WERI-Rb-1 (cell line): ENCODE measurements around the gene ABHD17A.
A peak's percentile ranks its signal among the peaks of the same experiment; 100 is the strongest.

ENCODE experiments used
- DNase-seq: peaks from one replicate; pipeline ENCODE4 v3.0.0-alpha.2; 2020
- H3K27ac ChIP-seq: fragments of 250-450 bp; sonication (Bioruptor Pico); 2 replicates; pipeline ENCODE4 v1.5.1; 2020; ENCODE audit warnings: mild to moderate bottlenecking, moderate library complexity
- H3K27me3 ChIP-seq: fragments of 250-450 bp; sonication (Bioruptor Pico); 2 replicates; pipeline ENCODE4 v1.5.1; 2021; ENCODE audit warnings: mild to moderate bottlenecking, low read depth, moderate library complexity; ENCODE audit not compliant: insufficient read depth, severe bottlenecking
- H3K36me3 ChIP-seq: fragments of 250-450 bp; sonication (Bioruptor Pico); 2 replicates; pipeline ENCODE4 v1.5.1; 2020; ENCODE audit warnings: mild to moderate bottlenecking, moderate library complexity
- H3K4me3 ChIP-seq: 2 replicates; pipeline ENCODE4 v1.5.1; 2011; ENCODE audit warnings: low read depth, mild to moderate bottlenecking, control low read depth, low read length
- H3K9me3 ChIP-seq: fragments of 250-450 bp; sonication (Bioruptor Pico); 2 replicates; pipeline ENCODE4 v1.5.1; 2021; ENCODE audit warnings: mild to moderate bottlenecking, moderate library complexity; ENCODE audit not compliant: severe bottlenecking
- TF ChIP-seq, protein P1 (sequence below): IDR thresholded peaks from 2 replicates; pipeline ENCODE4 v1.5.1; 2011; ENCODE audit warnings: low read depth, mild to moderate bottlenecking, control low read depth, inconsistent platforms, low read length

ABHD17A gene

GRCh38 chr19:1837222-1837565 is 48.1 kb downstream of the ABHD17A start:
- Histone ChIP-seq H3K27me3 (no peaks in the 10 kb centered on the region), H3K27ac (peak overlapping the region; percentile 33), H3K9me3 (no peaks in the 10 kb centered on the region), H3K4me3 (no peak overlapping the region), H3K36me3 (no peaks in the 10 kb centered on the region)
- TF ChIP-seq, protein P1, sequence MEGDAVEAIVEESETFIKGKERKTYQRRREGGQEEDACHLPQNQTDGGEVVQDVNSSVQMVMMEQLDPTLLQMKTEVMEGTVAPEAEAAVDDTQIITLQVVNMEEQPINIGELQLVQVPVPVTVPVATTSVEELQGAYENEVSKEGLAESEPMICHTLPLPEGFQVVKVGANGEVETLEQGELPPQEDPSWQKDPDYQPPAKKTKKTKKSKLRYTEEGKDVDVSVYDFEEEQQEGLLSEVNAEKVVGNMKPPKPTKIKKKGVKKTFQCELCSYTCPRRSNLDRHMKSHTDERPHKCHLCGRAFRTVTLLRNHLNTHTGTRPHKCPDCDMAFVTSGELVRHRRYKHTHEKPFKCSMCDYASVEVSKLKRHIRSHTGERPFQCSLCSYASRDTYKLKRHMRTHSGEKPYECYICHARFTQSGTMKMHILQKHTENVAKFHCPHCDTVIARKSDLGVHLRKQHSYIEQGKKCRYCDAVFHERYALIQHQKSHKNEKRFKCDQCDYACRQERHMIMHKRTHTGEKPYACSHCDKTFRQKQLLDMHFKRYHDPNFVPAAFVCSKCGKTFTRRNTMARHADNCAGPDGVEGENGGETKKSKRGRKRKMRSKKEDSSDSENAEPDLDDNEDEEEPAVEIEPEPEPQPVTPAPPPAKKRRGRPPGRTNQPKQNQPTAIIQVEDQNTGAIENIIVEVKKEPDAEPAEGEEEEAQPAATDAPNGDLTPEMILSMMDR, result no peak
- DNase-seq, result no peak

DNA sequence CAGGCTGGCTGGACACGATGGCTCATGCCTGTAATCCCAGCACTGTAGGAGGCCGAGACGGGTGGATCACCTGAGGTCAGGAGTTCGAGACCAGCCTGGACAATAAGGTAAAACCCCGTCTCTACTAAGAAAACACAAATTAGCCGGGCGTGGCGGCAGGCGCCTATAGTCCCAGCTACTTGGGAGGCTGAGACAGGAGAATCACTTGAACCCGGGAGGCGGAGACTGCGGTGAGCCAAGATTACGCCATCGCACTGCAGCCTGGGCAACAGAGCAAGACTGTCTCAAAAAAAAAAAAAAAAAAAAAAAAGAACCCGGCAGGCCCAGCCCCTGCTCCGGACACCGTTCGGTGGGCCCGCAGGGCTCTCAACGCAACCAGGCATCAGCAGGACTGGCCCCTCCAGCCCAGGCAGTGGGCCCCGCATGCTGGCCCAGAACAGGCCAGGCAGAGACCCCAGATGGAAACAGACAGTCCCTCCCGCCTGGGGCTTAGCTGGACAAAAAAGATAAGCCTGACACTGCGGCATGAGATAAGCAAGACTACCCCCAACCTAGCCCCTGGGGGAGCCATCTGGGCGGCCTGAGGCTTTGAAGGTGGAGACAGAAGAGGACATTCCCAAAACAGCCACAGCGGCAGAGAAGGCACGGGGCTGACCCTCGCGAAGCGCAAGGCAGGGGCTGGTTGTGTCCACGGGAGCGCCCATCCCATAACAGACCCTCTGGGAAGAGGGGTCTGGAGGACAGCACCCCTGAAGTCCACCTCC is 48.7 kb downstream of the ABHD17A start:
- Histone ChIP-seq H3K9me3 (no peaks in the 10 kb centered on the region), H3K27me3 (no peaks in the 10 kb centered on the region), H3K4me3 (no peak overlapping the region), H3K36me3 (no peaks in the 10 kb centered on the region), H3K27ac (peak overlapping the region; percentile 33)
- TF ChIP-seq, protein P1, result no peak
- peak; percentile 53 for DNase-seq

GRCh38 chr19:1833540-1833939 is 51.8 kb downstream of the ABHD17A start:
- TF ChIP-seq, protein P1, result no peak
- DNase-seq, result no peak
- Histone ChIP-seq H3K4me3 (no peak overlapping the region), H3K36me3 (peaks cover 14% of the 10 kb centered on the region), H3K9me3 (no peaks in the 10 kb centered on the region), H3K27me3 (no peaks in the 10 kb centered on the region), H3K27ac (no peak overlapping the region)

GRCh38 chr19:1832046-1832663 is 53.1 kb downstream of the ABHD17A start:
- TF ChIP-seq, protein P1, result no peak
- DNase-seq, result no peak
- Histone ChIP-seq H3K9me3 (no peaks in the 10 kb centered on the region), H3K27me3 (no peaks in the 10 kb centered on the region), H3K4me3 (no peak overlapping the region), H3K27ac (no peak overlapping the region), H3K36me3 (peaks cover 22% of the 10 kb centered on the region)

DNA sequence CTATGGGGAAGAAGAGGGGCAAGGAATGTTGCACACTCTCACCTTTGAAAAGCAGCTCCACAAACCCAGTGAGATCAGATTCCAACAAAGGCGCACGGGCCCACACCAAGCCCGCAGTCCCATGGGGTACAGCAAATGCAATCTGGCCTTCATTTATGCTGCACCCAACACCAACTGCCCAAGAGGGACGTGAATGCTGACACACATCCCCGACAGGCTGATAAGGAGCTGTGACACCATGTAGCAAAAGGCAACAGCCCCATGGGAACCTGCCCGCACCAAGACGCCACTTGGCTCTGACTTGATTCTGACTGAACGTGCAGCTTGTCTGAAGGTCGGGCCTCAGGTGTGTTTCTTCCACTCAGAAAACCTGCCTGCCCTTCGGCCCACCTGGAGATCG is 54.3 kb downstream of the ABHD17A start:
- peaks cover 25% of the 10 kb centered on the region for H3K36me3 ChIP-seq
- TF ChIP-seq, protein P1, result no peak
- no peaks in the 10 kb centered on the region for H3K27me3 ChIP-seq
- H3K9me3 ChIP-seq, result no peaks in the 10 kb centered on the region
- no peak overlapping the region for H3K4me3 ChIP-seq
- DNase-seq, result no peak
- no peak overlapping the region for H3K27ac ChIP-seq
